ENCODE results near the gene EFCAB8.

The EFCAB8 gene, protein sequence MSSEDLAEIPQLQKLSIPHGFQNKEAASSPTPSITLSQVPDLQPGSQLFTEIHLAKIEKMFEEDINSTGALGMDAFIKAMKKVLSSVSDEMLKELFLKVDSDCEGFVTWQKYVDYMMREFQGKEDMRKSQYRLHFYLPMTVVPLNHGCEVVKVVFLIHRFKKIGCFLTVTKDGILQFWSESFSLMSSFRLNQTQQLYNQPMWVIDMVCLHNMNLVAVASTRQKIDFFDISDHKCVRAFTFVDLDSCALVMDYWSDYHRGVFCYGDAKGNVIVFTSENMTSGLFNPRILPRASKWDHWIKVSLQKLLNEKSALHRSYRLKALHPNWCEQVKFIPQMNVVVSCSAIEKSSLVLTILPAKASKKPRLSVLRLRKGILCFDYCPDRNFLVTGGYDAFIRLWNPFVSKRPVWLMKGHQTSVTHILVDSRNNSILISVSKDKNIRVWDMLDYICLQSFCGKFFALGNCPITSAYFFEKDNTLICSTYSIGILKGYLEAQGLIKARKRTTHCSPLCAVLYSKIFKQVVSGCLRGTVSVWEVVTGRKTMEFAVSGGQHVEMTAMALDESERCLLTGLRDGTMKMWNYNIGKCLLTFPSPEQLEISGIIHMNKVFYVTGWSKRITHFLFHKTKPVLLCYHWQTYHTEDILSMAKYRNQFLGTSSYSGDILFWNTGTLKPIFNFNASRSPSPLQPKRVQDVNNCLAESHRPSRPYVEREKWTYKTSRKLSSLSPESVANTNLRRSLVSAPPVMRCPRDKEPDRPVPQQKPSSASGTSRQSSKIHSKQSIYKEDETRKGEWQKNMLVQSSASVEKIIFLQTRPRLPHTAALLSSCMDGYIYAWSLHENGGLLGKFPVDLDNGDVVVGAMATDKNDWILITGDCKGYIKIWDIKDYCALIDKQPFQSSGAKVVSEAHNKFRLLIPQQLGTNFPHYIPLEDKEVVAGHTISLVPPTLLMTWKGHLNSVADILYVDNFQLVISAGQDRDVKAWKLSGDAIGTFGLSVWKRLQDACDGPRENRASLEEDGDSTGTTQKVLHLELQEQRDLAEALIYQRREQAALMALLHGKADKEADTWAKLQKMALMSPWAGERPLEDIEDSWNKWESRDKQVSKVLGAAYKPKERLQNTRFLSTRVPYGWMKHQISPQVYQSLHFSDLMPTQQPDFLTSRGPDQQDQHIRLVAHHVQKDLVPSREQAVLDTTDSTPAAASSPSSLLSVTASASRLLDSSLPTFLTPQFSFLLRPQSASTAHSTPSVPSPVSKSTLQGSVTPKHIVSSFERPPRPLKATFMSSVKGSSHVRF

DNA sequence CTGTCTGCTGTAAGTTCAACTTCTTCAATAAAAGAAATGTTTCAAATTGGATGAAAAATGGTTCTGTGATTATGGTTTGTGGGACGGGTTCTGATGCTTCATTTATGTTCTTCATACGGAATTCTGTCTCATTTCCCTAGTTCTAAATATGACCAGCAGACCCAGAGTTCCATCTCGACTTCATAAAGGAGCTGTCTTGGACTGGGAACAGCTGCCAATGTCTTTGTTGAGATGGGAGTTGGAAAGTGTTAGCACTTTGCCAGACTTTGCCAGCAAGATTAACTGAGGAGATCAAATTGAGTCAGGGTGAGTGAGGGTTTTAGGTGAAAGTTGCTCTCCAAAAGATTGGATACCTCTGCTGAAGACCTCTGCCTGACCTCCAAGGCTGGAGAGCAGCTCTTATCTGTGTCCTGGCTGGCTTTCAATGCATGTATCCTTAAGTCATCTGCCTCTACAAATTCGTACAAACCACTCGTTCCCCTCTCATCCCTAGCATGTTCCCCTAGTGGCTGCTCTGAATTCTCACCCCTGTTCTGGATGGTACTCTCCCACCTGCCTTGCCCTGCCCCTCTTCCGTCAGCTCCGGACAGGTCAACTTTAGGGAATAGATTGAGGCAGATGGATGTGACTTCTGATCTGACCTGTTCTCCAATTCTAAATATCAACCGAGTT lies at the start of gene EFCAB8:
EFCAB8 (plus strand) TSS at position 223 of the 672 bp plus-strand sequence. CDS start 4,870 bp downstream, outside the sequence.
- DNase-seq (ENCODE audit: low read depth in 3 of 3): no peak

DNA sequence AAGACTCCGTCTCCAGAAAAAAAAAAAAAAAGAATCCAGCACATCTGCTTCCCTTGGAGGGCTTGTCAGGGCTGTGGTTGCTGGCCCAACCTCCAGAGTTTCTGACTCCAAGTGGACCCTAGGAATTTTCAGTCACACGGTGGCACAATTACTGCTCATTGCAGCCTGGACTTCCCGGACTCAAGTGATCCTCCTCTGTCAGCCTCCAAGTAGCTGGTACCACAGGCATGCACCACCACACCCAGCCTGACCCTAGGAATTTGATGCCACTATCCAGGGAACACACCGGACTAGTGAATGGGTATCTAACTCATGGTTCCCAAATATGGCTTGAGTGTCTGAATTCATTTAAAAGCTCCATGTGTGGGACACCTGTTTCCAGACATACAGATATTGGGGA lies 48.8 kb upstream of the EFCAB8 start:
- DNase-seq (ENCODE audit: low read depth in 3 of 3): no peak

DNA sequence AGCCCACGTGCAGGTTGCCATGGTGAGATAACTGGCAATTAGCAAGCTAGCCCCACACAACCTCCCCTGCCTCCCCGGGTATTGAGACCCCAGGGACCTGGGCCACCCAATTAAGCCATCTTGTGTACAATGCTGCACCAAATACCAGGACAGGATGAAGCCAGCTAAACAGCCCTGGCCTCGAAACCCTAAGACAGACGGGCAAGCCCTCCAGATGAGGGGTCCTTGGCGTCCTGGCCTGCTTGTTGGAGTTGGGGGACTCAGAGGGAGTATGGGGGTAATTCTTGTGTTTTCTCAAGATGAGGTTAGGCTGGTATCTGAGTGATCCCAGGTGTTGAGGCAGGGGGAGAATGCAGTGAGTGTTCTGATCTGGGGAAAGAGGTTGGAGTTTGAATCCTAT lies 47.8 kb upstream of the EFCAB8 start:
- DNase-seq (ENCODE audit: low read depth in 3 of 3): no peak

DNA sequence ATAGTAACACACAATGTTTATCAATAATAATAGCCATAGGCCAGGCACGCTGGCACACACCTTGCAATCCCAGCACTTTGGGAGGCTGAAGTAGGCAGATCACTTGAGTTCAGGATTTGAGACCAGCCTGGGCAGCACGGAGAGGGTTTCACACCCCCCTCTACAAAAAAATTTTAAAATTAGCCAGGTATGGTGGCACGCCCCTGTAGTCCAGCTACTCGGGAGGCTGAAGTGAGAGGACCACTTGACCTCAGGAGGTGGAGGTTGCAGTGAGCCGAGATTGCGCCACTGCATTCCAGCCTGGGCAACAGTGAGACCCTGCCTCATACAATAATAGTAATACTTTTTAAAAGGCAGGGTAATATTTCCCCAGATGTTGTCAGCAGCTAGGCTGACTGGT lies 46.8 kb upstream of the EFCAB8 start:
- no peak for DNase-seq (ENCODE audit: low read depth in 3 of 3)

DNA sequence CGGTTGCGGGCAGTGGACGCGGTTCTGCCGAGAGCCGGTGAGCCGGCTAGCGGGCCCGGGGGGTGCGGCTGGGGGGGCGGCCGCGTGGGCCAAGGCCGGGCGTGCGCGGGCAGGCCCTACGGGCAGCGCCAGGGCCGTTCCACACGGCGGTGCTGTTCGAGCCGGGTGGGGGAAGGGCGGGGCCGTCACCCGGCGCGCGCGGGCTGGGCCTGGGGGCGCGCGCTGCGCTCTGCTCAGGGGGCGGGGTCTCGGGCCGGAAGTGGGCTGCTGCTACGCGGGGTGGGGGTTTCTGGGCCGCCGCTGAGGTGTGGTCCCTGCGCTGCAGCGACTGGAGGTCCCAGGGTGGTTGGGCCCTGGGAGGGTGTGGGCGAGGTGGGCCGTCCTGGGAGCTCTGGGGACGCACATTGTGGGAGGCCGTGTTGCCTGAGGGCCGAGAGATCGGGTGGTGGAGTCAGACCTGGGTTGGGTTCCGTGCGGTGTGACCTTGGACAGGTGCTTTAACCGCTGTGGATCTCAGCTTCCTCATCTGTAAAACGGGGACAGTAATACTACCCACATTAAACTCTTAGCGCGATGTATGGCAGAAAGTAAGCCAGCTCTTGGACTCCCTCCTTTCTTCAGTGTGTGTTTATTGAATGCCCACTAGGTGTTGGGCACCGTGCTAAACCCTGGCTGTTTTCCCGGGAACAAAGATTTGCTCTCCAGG lies 38.6 kb upstream of the EFCAB8 start:
- peak; percentile 72 to 78 (median 76) for DNase-seq (ENCODE audit: low read depth in 3 of 3)

DNA sequence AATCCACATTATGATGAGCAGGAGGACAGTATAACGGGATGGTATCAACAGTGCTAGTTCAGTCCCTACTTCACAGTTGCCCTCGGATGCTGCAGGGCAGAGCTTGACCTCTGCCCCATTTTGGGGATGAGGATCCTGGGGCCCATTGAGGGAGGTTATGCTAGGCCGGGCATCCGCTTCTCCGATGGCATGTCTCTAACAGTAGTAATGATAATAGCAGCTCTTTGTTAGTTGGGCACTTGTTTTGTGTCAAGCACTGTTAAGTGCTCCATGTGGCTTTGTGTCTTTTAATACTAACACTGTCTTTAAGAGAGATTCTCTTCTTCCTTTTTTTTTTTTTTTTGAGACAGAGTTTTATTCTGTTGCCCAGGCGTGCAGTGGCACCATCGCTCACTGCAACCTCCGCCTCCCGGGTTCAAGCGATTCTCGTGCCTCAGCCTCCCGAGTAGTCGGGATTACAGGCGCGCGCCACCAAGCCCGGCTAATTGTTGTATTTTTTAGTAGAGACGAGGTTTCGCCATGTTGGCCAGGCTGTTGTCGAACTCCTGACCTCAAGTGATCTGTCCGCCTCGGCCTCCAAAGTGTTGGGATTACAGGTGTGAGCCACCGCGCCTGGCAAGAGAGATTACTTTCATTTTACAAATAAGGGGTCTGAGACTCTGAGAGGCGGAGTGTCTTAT lies 37.9 kb upstream of the EFCAB8 start:
- DNase-seq (ENCODE audit: low read depth in 3 of 3): no peak

DNA sequence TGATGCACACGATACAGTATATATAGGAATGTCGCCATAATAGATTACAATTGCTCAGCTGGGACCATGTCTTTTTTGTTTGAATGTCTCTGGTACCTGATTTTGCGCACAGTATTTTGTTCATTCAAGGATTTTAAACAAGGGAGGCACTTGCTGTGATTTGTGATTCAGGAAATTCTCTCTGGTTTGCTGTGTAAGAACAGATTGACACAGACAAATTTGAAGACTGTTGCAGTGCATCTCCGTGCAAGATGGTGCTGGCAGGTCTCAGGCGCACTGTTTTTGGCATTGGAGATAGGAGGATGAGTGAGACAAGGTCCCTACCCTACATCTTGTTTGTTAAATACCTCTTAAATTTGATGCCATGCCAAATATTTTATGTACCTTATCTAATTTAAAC lies 36.5 kb upstream of the EFCAB8 start:
- DNase-seq (ENCODE audit: low read depth in 3 of 3): no peak

DNA sequence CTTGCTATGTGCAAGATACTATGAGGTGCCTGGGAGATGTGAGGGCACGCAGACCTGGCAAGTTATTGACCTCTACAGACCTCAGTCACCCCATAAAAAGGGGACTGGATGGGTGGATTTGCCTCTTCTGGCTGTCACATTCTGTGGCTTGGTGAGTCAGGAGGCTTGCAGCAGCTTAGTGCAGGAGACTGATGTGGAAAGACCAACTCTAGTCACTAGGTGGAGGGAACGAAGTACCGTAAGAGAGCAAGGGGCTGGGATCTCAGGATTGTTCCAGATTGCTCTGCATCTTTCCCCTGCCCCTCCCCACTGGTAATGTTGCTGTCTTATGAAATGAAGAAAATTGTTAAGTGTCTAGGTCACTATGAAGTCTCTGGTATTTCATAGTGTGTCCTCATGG lies 35.6 kb upstream of the EFCAB8 start:
- DNase-seq (ENCODE audit: low read depth in 3 of 3): no peak

DNA sequence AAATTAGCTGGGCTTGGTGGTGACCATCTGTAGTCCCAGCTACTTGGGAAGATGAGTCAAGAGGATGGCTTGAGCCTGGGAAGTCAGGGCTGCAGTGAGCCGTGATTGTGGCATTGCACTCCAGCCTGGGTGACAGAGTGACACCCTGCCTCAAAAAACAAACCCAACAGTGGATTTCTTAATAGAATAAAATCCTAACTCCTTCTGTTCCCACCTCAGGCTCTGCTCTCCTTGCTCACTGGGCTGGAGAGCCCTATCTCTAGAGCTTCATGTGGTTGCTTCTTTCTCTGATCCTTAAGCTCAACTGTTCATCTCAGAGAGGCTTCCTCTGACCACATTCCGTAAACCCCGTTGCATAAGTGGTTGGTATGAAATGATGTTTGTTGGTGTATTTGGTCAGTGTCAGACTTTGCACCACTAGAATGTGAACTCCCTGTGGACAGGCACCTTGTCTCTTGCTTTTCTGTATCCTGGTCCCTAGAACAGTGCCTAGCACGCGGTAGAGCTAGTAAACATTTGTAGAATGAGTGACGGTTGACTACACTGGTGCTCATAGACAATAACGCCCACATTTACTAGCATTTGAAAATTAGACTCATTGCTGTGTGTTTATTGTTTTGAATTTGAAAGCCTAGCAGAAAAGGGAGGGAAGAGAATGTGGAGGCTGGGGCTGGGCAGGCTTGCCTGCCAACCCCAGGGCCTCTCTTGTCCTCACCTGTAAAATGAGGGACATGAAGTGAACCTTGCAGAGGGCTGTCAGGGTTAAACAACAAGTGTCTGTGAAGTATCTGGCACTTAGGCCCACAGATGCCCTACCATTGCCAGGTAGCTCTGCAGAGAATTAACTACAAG lies 34.8 kb upstream of the EFCAB8 start:
- no peak for DNase-seq (ENCODE audit: low read depth in 3 of 3)

DNA sequence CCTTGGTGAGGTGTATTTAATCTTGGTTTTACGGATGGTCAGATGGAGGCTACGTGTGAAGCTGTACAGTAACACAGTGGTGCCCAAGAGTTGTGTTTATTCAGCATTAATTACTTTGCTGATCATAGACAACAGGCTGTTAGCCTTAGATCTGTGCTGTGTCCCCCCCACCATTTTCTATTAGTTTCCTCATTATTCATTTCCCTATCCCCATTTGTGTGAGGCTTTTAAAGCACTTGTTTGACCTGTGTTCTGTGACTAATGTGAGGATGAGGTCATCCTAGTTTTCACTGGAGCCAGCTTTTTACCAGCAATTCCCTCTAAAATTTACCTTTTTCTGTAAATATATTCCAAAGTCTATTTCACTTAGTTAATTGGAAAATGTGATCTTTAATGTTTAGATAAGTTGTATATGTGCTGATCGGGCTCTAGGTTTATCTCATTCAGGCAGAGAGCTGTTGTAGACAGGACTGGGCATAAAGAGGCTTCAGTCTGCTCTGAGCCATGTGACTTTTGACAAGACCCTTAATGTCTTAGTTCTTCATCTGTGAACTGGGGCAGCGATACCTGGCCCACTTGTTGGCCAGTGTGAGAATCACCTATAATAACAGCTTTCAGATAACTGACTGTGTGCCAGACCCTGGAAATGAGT lies 30.6 kb upstream of the EFCAB8 start:
- no peak for DNase-seq (ENCODE audit: low read depth in 3 of 3)

DNA sequence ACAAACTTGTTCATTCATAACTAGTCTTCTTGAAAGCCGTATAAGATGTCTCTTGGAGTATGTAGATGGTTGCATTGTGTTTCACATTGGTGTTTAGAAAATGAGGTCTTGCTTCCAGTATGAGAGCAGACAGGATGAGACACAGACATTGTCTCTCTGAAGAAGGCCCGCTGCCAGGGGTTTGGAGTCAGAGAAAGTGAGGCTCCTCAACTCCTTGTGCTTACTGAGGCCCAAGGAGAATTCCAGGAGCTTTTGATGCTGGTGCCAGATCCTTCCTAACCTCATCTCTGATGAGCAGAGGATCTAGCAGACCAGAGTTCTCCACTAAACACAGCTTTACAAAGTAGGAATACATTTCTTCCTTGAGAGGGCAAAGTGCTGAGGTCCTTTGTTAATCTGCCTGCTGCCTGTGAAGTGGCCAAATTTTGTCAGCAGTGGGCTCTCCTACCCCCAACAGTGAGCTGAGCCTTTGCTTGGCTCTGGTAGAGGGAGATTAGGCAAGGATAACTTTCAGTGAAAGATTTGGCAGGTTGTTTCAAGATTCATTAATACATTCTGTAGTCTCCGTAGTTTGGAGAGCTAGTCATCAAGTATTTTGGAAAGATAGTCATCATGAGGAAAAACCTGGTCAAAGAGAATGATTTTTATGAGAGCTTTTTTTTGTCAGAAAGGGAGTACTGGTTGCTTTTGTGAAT lies 29.3 kb upstream of the EFCAB8 start:
- no peak for DNase-seq (ENCODE audit: low read depth in 3 of 3)

DNA sequence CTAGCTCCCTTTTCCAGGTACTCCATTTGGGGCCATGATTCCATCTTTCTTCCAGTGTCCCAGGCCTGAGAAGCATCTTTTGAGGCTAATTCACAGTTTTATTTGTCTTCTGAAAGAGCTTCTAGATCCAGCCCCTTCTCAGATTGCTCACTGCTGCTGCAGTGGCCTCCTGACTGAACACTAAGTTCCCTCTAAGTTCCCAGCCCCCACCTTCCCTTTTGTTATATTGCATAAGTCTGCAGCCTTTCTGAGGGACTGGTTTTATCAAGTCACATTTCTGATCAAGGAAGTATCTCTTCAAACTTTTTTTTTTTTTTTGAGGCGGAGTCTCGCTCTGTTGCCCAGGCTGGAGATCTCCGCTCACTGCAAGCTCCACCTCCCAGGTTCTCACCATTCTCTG lies 28.3 kb upstream of the EFCAB8 start:
- no peak for DNase-seq (ENCODE audit: low read depth in 3 of 3)

DNA sequence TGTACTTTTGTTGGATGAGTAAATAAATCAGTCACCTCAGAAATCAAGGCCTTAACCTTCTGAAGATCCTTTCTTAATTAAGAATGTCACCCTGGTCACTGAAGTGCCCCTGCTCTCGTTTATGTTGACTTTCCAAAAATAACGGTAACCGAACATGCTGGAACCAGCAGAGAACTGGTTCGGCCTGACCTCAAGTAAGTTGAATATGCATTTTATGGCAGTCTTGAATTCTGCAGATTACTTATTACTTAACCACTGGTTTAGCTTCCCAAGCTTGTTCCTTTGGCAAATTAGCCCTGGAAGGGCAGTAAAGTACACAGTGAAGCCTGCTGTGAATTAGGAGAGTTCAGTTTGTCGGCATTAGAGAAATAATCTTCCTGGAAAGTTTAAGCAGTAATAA lies 26.7 kb upstream of the EFCAB8 start:
- no peak for DNase-seq (ENCODE audit: low read depth in 3 of 3)

DNA sequence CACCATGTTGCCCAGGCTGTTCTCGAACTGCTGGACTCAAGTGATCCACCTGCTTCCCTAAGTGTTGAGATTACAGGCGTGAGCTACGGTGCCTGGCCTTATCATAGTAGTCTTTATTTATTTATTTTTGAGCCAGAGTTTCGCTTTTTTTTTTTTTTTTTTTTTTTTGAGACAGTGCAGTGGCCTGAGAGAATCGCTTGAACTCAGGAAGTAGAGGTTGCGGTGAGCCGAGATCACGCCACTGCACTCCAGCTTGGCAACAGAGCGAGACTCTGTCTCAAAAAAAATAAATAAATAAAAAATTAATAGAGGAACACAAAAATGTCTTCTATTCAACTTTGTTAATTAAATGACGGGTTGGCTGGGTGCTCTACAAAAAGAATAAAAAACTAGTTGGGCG lies 26.1 kb upstream of the EFCAB8 start:
- no peak for DNase-seq (ENCODE audit: low read depth in 3 of 3)

DNA sequence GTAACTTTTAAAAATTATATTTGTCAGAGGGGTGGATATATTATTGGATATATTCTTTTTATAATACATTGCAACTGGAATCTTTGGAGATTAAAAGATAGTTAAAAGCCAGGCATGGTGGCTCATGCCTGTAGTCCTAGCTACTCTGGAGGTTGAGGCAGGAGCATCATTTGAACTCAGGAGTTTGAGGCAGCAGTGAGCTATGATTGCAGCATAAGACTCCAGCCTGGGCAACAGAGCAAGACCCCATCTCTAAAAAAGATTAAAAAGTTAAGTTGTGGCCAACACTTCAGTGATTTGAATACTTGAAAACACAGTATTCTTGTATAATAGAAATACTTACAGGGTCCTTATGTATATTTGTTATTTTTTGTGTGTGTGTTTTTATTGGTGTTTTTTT lies 23.8 kb upstream of the EFCAB8 start:
- no peak for DNase-seq (ENCODE audit: low read depth in 3 of 3)

DNA sequence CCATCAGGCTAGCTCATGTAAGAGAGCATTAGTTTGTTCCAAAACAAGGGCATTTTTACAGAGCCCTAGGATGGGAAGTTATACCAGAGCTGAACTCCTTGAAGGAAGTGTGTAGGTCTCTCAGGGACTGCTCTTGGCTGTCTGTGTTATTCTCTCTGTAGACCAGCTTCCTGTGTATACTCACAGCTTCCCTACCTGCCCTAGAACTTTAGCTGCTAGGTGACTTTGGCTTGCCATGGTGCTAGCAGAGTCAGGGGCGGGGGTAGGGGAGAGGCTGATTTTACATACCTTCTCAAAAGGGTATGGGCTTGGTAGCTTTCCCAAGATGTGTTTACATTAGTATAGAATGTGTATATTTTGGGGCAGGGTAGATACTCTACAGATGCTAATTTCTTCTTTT lies 21.6 kb upstream of the EFCAB8 start:
- no peak for DNase-seq (ENCODE audit: low read depth in 3 of 3)

DNA sequence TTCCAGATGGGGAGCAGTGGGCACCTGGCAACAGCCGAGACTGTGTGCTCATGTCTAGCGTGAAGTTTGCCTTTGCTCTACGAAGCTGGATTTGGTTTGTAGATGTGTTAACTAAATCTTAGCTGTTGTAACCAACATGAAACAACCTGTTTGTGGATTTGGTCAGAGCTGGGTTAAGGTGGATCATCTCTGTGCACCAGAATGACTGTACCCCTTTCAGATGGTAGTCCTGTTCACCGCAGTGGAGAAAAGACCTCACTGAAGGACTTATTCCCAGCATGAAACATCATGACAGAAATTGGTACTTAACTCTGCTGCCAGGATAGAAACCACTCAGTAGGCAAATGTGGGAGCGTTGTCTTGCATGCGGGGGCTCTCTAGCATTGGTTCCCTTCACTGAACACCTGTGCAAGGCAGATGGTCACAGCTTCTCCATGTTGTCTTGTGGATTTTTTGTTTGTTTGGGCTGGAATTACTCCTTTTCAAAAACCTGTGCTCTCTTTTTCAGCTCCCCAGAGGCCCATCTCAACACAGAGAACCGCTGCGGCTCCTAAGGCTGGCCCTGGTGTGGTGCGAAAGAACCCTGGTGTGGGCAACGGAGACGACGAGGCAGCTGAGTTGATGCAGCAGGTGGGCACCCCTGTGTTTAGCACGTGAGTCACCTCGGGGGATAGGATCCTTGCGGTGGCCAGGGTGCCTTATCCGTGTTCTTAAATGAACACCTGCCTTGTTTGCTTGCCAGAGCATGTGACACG lies 19.3 kb upstream of the EFCAB8 start:
- DNase-seq (ENCODE audit: low read depth in 3 of 3): no peak

DNA sequence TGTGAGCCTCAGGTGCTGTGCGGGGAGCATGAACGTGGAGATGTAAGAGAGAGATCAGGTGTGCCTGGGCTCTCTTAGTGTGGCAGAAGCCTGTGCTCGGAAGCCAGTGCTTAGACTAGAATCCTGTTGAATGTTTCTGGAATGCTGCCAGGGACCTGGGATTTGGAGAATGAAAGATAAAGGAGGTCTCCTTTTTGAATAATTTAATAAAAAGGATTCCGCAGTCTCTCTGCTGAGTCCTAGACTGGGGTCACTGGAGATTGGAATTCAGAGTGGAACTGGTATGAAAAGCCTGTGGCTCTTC lies 18.8 kb upstream of the EFCAB8 start:
- DNase-seq (ENCODE audit: low read depth in 3 of 3): no peak

Data from stimulated activated CD4-positive, alpha-beta T cell treated with anti-CD3 and anti-CD28 coated beads, TNF-alpha, amount 100 ng/mL, for 48 hours (primary cell).